ENCODE results near the gene ADCY4. TPM values are rescaled to one million over a fixed set of nuclear protein-coding genes. Genes with fewer than 3 reads are reported as not detected.

Gene ADCY4
- total and polyA plus RNA-seq, 2 of the 13 experiments (the other 11 are each of a cell fraction or from before 2014, with no cell fraction given), result 0.03 TPM; not detected in 1

DNA sequence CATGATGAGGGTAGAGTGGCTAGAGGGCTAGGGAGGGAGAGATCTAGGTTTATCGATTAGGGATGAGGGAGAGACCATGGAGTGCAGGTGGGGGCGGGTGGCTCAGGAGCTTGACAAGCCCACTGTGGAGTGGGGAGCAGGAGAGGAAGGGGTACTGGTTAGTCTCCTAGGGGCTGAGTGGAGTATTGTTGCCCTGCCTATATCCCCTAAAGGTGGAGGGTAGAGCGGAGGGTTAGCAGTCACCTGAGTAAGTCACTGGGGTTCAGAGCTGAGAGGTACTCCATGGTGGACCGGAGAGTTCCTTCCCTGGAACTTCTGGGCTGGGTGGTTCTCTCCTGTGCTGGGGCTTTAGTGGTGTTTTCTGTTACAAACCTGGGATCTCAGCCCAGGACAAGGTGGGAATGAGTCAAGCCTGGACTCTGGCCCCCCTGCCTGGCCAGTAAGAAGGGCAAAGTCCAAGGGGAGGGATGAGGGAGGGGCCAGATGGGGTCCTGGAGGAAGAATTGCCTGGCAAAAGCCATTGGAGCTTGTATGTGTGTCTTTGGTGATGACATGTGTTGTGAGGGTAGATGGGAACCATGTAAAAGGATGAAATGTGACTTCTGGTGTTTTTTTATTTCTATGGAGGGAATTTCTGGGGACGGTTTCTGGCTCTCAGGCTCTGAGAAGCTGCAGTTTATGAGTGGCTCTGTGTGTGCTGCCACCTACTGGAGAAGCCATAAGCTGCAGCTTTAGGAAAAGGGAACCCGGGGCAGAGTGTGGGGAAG is 27.1 kb downstream of the ADCY4 start, which contains the start of gene CIDEB (continued):
- TF ChIP-seq RERE (CRISPR knock-in tag; IDR thresholded peaks at IDR 0.05; ENCODE audit: low read depth) (peak; percentile 72; the same call in 1 of the 2 replicates), AHDC1 (CRISPR knock-in tag; IDR thresholded peaks at IDR 0.05; ENCODE audit: borderline replicate concordance) (no peak), ZNF33B (CRISPR knock-in tag; IDR thresholded peaks at IDR 0.05) (no peak), PPARG (CRISPR knock-in tag; conservative IDR thresholded peaks at IDR 0.05) (peak; percentile 57; the same call in 1 of the 2 replicates), NCOA5 (CRISPR knock-in tag; IDR thresholded peaks at IDR 0.05) (no peak), KDM3A (CRISPR knock-in tag; IDR thresholded peaks at IDR 0.05; ENCODE audit: low read depth) (peak; percentile 87), ZNF550 (CRISPR knock-in tag; IDR thresholded peaks at IDR 0.05; ENCODE audit: borderline replicate concordance) (peak; percentile 98), PAX8 (CRISPR knock-in tag; IDR thresholded peaks at IDR 0.05; ENCODE audit: borderline replicate concordance) (no peak), ZSCAN30 (CRISPR knock-in tag; IDR thresholded peaks at IDR 0.05) (no peak), SAP130 (CRISPR knock-in tag; IDR thresholded peaks at IDR 0.05; ENCODE audit: low read depth) (peak; percentile 98), CEBPG (CRISPR knock-in tag; IDR thresholded peaks at IDR 0.05) (peak; percentile 71), NFRKB (IDR thresholded peaks at IDR 0.05) (no peak), ZNF672 (CRISPR knock-in tag; IDR thresholded peaks at IDR 0.05) (no peak), RORA (CRISPR knock-in tag; IDR thresholded peaks at IDR 0.05) (no peak), CAMTA2 (CRISPR knock-in tag; IDR thresholded peaks at IDR 0.05; ENCODE audit: borderline replicate concordance) (peak; percentile 79; the same call in 1 of the 2 replicates)
- TF ChIP-seq, protein P1, sequence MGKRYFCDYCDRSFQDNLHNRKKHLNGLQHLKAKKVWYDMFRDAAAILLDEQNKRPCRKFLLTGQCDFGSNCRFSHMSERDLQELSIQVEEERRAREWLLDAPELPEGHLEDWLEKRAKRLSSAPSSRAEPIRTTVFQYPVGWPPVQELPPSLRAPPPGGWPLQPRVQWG (CRISPR knock-in tag; IDR thresholded peaks at IDR 0.05; ENCODE audit: borderline replicate concordance, low read depth), result no peak
- TF ChIP-seq, protein P2, sequence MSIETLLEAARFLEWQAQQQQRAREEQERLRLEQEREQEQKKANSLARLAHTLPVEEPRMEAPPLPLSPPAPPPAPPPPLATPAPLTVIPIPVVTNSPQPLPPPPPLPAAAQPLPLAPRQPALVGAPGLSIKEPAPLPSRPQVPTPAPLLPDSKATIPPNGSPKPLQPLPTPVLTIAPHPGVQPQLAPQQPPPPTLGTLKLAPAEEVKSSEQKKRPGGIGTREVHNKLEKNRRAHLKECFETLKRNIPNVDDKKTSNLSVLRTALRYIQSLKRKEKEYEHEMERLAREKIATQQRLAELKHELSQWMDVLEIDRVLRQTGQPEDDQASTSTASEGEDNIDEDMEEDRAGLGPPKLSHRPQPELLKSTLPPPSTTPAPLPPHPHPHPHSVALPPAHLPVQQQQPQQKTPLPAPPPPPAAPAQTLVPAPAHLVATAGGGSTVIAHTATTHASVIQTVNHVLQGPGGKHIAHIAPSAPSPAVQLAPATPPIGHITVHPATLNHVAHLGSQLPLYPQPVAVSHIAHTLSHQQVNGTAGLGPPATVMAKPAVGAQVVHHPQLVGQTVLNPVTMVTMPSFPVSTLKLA (IDR thresholded peaks at IDR 0.05), result 0 out of 2 replicates have a peak, but pooled peaks have one; percentile 48

Data from HepG2 (cell line).